Glutamatergic neuron (in vitro differentiated cells): Measurements from ENCODE around the gene VAMP5. TPM values are rescaled to one million over a fixed set of nuclear protein-coding genes. Genes with fewer than 3 reads are reported as not detected.

Experiments
- DNase-seq: peaks from one replicate; pipeline ENCODE4 v3.0.0; 2022
- H3K27ac Mint-ChIP-seq: one replicate; pipeline ENCODE4 v1.8.0; 2020; ENCODE audit warnings: mild to moderate bottlenecking, mixed read lengths, inconsistent platforms; ENCODE audit not compliant: unreplicated experiment
- H3K27me3 Mint-ChIP-seq: one replicate; pipeline ENCODE4 v1.8.0; 2020; ENCODE audit warnings: mild to moderate bottlenecking, moderate library complexity, mixed read lengths, inconsistent platforms; ENCODE audit not compliant: unreplicated experiment
- H3K36me3 Mint-ChIP-seq: one replicate; pipeline ENCODE4 v1.8.0; 2020; ENCODE audit warnings: mild to moderate bottlenecking, mixed read lengths, inconsistent platforms; ENCODE audit not compliant: unreplicated experiment
- H3K4me1 Mint-ChIP-seq: one replicate; pipeline ENCODE4 v1.8.0; 2020; ENCODE audit warnings: mild to moderate bottlenecking, low read depth, mixed read lengths, inconsistent platforms; ENCODE audit not compliant: unreplicated experiment
- H3K4me3 Mint-ChIP-seq: one replicate; pipeline ENCODE4 v1.8.0; 2020; ENCODE audit warnings: mild to moderate bottlenecking, mixed read lengths, inconsistent platforms; ENCODE audit not compliant: unreplicated experiment
- H3K9me3 Mint-ChIP-seq: one replicate; pipeline ENCODE4 v1.8.0; 2020; ENCODE audit warnings: mild to moderate bottlenecking, moderate library complexity, mixed read lengths, inconsistent platforms; ENCODE audit not compliant: unreplicated experiment
- total RNA-seq: library from RNA; stranded (reverse); fragmentation: NEBNext Ultra II Directional; extraction: Animal tissue kit (Norgen Biotek cat#: 25700); gene quantifications from one replicate; pipeline ENCODE4 v1.2.1, GENCODE V29; 2021; ENCODE audit not compliant: unreplicated experiment
- TF ChIP-seq, protein P1 (sequence below): fragments of 200-600 bp; sonication (generic); IDR thresholded peaks from one replicate; pipeline ENCODE4 v1.5.0; 2021; ENCODE audit not compliant: partially characterized antibody, unreplicated experiment

VAMP5 gene
- total RNA-seq, 1 donor from 2014 or later = 1.4 TPM

DNA sequence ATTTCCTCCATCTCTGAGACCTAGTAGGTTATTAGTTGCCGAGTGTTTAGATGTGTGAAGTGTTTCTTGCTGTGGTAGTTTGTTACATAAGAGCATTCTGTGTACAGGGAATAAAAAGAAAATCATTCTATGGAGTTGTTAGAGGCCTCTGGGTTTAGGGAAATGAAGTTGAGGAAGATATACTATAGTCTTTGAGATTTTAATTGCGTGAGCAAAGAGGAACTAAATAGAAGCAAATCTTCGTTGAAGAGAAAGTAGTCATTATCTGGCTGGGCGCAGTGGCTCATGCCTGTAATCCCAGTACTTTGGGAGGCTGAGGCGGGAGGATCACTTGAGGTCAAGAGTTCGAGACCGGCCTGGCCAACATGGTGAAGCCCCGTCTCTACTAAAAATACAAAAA, 50.8 kb downstream of the VAMP5 start:
- Mint-ChIP-seq H3K36me3 (no peaks in the 10 kb centered on the region), H3K4me1 (no peaks in the 10 kb centered on the region), H3K27me3 (no peaks in the 10 kb centered on the region), H3K4me3 (no peak overlapping the region), H3K9me3 (no peaks in the 10 kb centered on the region), H3K27ac (no peak overlapping the region)
- no peak for DNase-seq
- TF ChIP-seq, protein P1, sequence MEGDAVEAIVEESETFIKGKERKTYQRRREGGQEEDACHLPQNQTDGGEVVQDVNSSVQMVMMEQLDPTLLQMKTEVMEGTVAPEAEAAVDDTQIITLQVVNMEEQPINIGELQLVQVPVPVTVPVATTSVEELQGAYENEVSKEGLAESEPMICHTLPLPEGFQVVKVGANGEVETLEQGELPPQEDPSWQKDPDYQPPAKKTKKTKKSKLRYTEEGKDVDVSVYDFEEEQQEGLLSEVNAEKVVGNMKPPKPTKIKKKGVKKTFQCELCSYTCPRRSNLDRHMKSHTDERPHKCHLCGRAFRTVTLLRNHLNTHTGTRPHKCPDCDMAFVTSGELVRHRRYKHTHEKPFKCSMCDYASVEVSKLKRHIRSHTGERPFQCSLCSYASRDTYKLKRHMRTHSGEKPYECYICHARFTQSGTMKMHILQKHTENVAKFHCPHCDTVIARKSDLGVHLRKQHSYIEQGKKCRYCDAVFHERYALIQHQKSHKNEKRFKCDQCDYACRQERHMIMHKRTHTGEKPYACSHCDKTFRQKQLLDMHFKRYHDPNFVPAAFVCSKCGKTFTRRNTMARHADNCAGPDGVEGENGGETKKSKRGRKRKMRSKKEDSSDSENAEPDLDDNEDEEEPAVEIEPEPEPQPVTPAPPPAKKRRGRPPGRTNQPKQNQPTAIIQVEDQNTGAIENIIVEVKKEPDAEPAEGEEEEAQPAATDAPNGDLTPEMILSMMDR = no peak

DNA sequence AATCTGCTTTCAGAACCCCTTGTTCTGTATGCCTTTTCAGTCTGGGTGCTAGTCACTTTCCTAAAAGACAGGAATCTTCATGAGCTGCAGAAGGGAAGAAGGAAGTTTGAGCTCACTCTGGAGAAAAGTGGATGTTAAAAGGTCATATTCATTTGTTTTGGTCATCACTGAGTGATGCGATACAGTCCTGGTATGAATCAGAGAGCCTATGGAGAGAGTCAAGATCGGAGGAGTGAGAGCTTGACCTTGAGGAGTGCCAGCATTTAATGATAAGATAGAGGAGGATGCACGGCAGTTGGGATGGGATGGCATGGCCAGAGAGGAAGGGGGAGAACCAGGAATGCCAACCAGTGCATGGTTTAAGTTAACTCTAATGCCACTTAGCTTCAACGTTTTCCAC, 51.4 kb downstream of the VAMP5 start:
- TF ChIP-seq, protein P1 = no peak
- Mint-ChIP-seq H3K9me3 (no peaks in the 10 kb centered on the region), H3K4me1 (no peaks in the 10 kb centered on the region), H3K27ac (no peak overlapping the region), H3K36me3 (no peaks in the 10 kb centered on the region), H3K4me3 (no peak overlapping the region), H3K27me3 (no peaks in the 10 kb centered on the region)
- DNase-seq = no peak

DNA sequence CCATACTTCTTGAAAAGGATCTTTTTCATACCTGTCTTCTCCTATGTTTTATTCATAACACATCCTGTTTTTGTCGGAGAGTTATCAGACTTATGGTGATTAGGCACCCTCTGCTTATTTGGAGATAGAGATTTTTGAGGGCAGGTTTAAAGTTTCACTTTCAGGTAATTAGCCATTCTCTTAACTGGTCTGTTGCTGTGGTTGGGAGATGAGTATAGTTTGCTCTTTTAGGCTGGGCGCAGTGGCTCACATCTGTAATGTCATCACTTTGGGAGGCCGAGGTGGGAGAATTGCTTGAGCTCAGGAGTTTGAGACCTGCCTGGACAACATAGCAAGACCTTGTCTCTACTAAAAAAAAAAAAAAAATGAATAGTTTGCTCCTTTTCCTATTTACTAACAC, 58.5 kb downstream of the VAMP5 start:
- H3K4me3 Mint-ChIP-seq = no peak overlapping the region
- no peaks in the 10 kb centered on the region for H3K27me3 Mint-ChIP-seq
- no peak overlapping the region for H3K27ac Mint-ChIP-seq
- no peaks in the 10 kb centered on the region for H3K36me3 Mint-ChIP-seq
- no peak for DNase-seq
- TF ChIP-seq, protein P1 = no peak
- H3K9me3 Mint-ChIP-seq = no peaks in the 10 kb centered on the region
- H3K4me1 Mint-ChIP-seq = no peaks in the 10 kb centered on the region

Other genes starting within 250 kb of the VAMP5 start
- gene RETSAT, start 229.9 kb upstream of the VAMP5 start, total RNA-seq = 39.4 TPM
- gene ELMOD3, start 229.7 kb upstream of the VAMP5 start, total RNA-seq = 18.0 TPM
- 15.5 TPM for gene CAPG, start 174.1 kb upstream of the VAMP5 start, total RNA-seq
- 0.64 TPM for gene SH2D6, start 165.7 kb upstream of the VAMP5 start, total RNA-seq
- gene MAT2A, start 45.3 kb upstream of the VAMP5 start, total RNA-seq = 302 TPM
- gene GGCX, start 22.9 kb upstream of the VAMP5 start, total RNA-seq = 49.6 TPM
- 0.78 TPM for gene VAMP8, start 6.8 kb upstream of the VAMP5 start, total RNA-seq
- 75.1 TPM for gene RNF181, start 11.3 kb downstream of the VAMP5 start, total RNA-seq
- 18.1 TPM for gene TMEM150A, start 18.3 kb downstream of the VAMP5 start, total RNA-seq
- gene C2orf68, start 27.6 kb downstream of the VAMP5 start, total RNA-seq = 51.0 TPM
- 55.0 TPM for gene USP39, start 31.8 kb downstream of the VAMP5 start, total RNA-seq
- gene SFTPB, start 83.8 kb downstream of the VAMP5 start, total RNA-seq = not detected
- not detected for gene GNLY, start 109.9 kb downstream of the VAMP5 start, total RNA-seq
- gene ATOH8, start 169.6 kb downstream of the VAMP5 start, total RNA-seq = 9.0 TPM